Measurements from ENCODE around the gene NXPH2.

The NXPH2 gene

DNA sequence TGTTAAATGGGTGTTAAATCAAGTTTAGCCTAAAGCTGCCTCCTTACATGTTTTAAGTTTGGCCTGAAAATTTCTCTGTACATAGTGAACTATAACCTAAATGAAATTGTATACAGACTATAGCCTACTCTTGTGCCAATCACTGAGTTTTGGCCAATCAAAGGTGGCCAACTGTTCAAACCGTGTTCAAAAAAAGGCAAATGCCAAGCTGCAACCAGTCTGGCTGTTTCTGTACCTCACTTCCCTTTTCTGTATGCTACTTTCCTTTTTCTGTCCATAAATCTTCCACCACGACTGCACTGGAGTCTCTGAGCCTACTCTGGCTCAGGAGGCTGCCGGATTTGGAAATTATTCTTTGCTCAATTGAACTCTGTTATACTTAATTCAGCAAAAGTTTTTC lies 157.6 kb downstream of the NXPH2 start:
- H3K4me3 ChIP-seq (ENCODE audit: low read depth, low read length), result no peak overlapping the region
- TF ChIP-seq, protein P1, sequence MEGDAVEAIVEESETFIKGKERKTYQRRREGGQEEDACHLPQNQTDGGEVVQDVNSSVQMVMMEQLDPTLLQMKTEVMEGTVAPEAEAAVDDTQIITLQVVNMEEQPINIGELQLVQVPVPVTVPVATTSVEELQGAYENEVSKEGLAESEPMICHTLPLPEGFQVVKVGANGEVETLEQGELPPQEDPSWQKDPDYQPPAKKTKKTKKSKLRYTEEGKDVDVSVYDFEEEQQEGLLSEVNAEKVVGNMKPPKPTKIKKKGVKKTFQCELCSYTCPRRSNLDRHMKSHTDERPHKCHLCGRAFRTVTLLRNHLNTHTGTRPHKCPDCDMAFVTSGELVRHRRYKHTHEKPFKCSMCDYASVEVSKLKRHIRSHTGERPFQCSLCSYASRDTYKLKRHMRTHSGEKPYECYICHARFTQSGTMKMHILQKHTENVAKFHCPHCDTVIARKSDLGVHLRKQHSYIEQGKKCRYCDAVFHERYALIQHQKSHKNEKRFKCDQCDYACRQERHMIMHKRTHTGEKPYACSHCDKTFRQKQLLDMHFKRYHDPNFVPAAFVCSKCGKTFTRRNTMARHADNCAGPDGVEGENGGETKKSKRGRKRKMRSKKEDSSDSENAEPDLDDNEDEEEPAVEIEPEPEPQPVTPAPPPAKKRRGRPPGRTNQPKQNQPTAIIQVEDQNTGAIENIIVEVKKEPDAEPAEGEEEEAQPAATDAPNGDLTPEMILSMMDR (IDR thresholded peaks at IDR 0.05; ENCODE audit: low read depth, low read length), result no peak
- DNase-seq (ENCODE audit: low read depth, low spot score), result no peak
- in situ Hi-C loops (cut with HindIII; ENCODE audit: low sequenced_read_pairs), result no loop called here

DNA sequence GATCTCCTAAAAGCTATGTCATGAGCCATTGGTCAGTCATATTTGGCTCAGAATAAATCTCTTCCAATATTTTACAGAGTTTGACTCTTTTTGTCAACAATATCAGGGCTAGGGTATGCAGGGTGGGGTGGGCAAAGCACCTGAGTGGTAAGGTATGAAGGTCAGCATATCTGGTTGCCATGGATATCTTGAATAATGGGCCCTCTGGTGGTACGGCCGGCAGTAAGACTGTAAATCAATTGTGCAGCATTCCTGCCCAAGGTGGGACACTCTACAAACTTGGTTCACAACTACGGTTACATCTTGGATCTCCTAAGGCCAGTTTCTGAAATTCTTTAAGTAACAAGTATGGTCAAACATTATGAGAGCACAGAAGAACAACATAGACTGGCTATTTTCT lies 159.1 kb downstream of the NXPH2 start:
- in situ Hi-C loops (cut with HindIII; ENCODE audit: low sequenced_read_pairs), result no loop called here
- H3K4me3 ChIP-seq (ENCODE audit: low read depth, low read length), result no peak overlapping the region
- TF ChIP-seq, protein P1 (IDR thresholded peaks at IDR 0.05; ENCODE audit: low read depth, low read length), result no peak
- DNase-seq (ENCODE audit: low read depth, low spot score), result no peak

DNA sequence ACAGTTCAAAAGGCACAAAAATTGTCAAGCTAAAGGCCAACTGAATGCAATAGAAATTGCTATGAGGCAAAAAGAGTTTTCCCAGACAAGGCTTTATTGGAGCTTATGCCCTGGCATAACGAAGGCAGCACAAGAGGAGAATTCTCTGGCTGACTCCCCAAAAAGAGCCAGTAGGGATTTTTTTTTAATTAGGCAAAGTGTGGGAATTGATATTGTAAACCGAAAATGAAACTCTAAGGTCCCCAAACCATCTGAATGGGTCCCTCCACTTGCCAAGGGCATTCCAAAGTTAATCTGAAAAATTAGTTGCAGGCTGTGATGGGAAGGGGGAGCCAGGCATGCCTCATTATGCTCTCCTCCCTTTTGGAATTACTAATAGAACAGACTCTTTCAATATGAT lies 159.8 kb downstream of the NXPH2 start:
- no peak for DNase-seq (ENCODE audit: low read depth, low spot score)
- H3K4me3 ChIP-seq (ENCODE audit: low read depth, low read length), result no peak overlapping the region
- in situ Hi-C loops (cut with HindIII; ENCODE audit: low sequenced_read_pairs), result no loop called here
- TF ChIP-seq, protein P1 (IDR thresholded peaks at IDR 0.05; ENCODE audit: low read depth, low read length), result no peak

Measured in astrocyte of the spinal cord (primary cell).